Chondrocyte (in vitro differentiated cells): Measurements from ENCODE around the gene DNAJC8. TPM values are rescaled to one million over a fixed set of nuclear protein-coding genes. Genes with fewer than 3 reads are reported as not detected.

ENCODE experiments used
- DNase-seq: peaks from one replicate; pipeline ENCODE4 v3.0.0; 2021; ENCODE audit warnings: mixed read lengths, low spot score
- H3K27ac Mint-ChIP-seq: one replicate; pipeline ENCODE4 v1.8.0; 2021; ENCODE audit warnings: mild to moderate bottlenecking, moderate library complexity, mixed read lengths; ENCODE audit not compliant: unreplicated experiment
- H3K27me3 Mint-ChIP-seq: 2 replicates; pipeline ENCODE4 v1.8.0; 2021; ENCODE audit warnings: low read depth, mixed read lengths
- H3K36me3 Mint-ChIP-seq: 2 replicates; pipeline ENCODE4 v1.8.0; 2021; ENCODE audit warnings: low read depth, mixed read lengths
- H3K4me1 Mint-ChIP-seq: 2 replicates; pipeline ENCODE4 v1.8.0; 2021; ENCODE audit warnings: low read depth, mild to moderate bottlenecking, mixed read lengths
- H3K4me3 Mint-ChIP-seq: one replicate; pipeline ENCODE4 v1.8.0; 2021; ENCODE audit warnings: mild to moderate bottlenecking, moderate library complexity, mixed read lengths; ENCODE audit not compliant: unreplicated experiment
- H3K9me3 Mint-ChIP-seq: 2 replicates; pipeline ENCODE4 v1.8.0; 2021; ENCODE audit warnings: low read depth, mixed read lengths
- total RNA-seq: library from RNA; stranded (reverse); gene quantifications from 3 replicates; pipeline ENCODE4 v1.2.1, GENCODE V29; 2021
- TF ChIP-seq, protein P1 (sequence below): fragments of 200-600 bp; sonication (generic); IDR thresholded peaks from 2 replicates; pipeline ENCODE4 v1.5.0; 2021; ENCODE audit warnings: antibody characterized with exemption, mild to moderate bottlenecking, moderate library complexity

DNAJC8 gene
- total RNA-seq, 1 donor from 2014 or later: 72.8 TPM

GRCh38 chr1:28178690-28179485 lies 53.9 kb downstream of the DNAJC8 start:
- no peaks in the 10 kb centered on the region for H3K9me3 Mint-ChIP-seq
- H3K4me3 Mint-ChIP-seq: no peak overlapping the region
- peaks cover 7% of the 10 kb centered on the region for H3K27me3 Mint-ChIP-seq
- no peaks in the 10 kb centered on the region for H3K4me1 Mint-ChIP-seq
- no peaks in the 10 kb centered on the region for H3K36me3 Mint-ChIP-seq
- DNase-seq: no peak
- H3K27ac Mint-ChIP-seq: no peak overlapping the region
- TF ChIP-seq, protein P1, sequence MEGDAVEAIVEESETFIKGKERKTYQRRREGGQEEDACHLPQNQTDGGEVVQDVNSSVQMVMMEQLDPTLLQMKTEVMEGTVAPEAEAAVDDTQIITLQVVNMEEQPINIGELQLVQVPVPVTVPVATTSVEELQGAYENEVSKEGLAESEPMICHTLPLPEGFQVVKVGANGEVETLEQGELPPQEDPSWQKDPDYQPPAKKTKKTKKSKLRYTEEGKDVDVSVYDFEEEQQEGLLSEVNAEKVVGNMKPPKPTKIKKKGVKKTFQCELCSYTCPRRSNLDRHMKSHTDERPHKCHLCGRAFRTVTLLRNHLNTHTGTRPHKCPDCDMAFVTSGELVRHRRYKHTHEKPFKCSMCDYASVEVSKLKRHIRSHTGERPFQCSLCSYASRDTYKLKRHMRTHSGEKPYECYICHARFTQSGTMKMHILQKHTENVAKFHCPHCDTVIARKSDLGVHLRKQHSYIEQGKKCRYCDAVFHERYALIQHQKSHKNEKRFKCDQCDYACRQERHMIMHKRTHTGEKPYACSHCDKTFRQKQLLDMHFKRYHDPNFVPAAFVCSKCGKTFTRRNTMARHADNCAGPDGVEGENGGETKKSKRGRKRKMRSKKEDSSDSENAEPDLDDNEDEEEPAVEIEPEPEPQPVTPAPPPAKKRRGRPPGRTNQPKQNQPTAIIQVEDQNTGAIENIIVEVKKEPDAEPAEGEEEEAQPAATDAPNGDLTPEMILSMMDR: no peak

- no peaks in the 10 kb centered on the region for H3K4me1 Mint-ChIP-seq
- no peaks in the 10 kb centered on the region for H3K36me3 Mint-ChIP-seq
- peaks cover 7% of the 10 kb centered on the region for H3K27me3 Mint-ChIP-seq
- TF ChIP-seq, protein P1: no peak
- no peak within 1 kb of the TSS for H3K4me3 Mint-ChIP-seq
- no peaks in the 10 kb centered on the region for H3K9me3 Mint-ChIP-seq
- peak within 1 kb of the TSS; percentile 28 for H3K27ac Mint-ChIP-seq
- no peak for DNase-seq
Measured at GRCh38 chr1:28176492-28177470, 56.0 kb downstream of the DNAJC8 start, which contains the start of gene PTAFR. Gene PTAFR (minus strand): TSS chr1:28176690. CDS start chr1:28151021, 25,669 bp downstream.

- Mint-ChIP-seq H3K36me3 (no peaks in the 10 kb centered on the region), H3K4me3 (no peak overlapping the region), H3K9me3 (no peaks in the 10 kb centered on the region), H3K27me3 (peaks cover 7% of the 10 kb centered on the region), H3K27ac (no peak overlapping the region), H3K4me1 (no peaks in the 10 kb centered on the region)
- TF ChIP-seq, protein P1: no peak
- no peak for DNase-seq
Measured at GRCh38 chr1:28175955-28176485, 56.8 kb downstream of the DNAJC8 start.

GRCh38 chr1:28173980-28174297 lies 58.9 kb downstream of the DNAJC8 start:
- no peaks in the 10 kb centered on the region for H3K4me1 Mint-ChIP-seq
- DNase-seq: no peak
- no peaks in the 10 kb centered on the region for H3K9me3 Mint-ChIP-seq
- no peak overlapping the region for H3K27ac Mint-ChIP-seq
- no peaks in the 10 kb centered on the region for H3K36me3 Mint-ChIP-seq
- H3K27me3 Mint-ChIP-seq: peaks cover 6% of the 10 kb centered on the region
- TF ChIP-seq, protein P1: no peak
- H3K4me3 Mint-ChIP-seq: no peak overlapping the region
